Measurements from ENCODE around the gene COX19.
"Not testable (repeated sequence)": the region's sequence is repeated elsewhere in the genome, so short reads cannot be mapped to it uniquely, and the experiment has no call there.

- not testable (repeated sequence) for TF ChIP-seq EZH2phosphoT487 (IDR thresholded peaks at IDR 0.05; ENCODE audit: low read length); CTCF (IDR thresholded peaks at IDR 0.05; ENCODE audit: low read length); EZH2 (optimal IDR thresholded peaks at IDR 0.05; ENCODE audit: low read depth, low read length)
These were observed 25.9 kb upstream of the COX19 start for GRCh38 chr7:1001069-1001770.
